Measurements from ENCODE around the gene TENT5C.
A peak's percentile ranks its signal among the peaks of the same experiment; 100 is the strongest.

Gene TENT5C

GRCh38 chr1:117631359-117632160 is 25.7 kb downstream of the TENT5C start:
- Histone ChIP-seq H3K27ac (no peak overlapping the region), H3K9me3 (ENCODE audit: severe bottlenecking) (no peaks in the 10 kb centered on the region), H3K27me3 (ENCODE audit: insufficient read depth, low read depth, severe bottlenecking) (no peaks in the 10 kb centered on the region), H3K36me3 (no peaks in the 10 kb centered on the region), H3K4me3 (ENCODE audit: low read depth, low read length) (no peak overlapping the region)
- TF ChIP-seq CTCF (IDR thresholded peaks at IDR 0.05; ENCODE audit: low read depth, low read length): no peak
- DNase-seq: no peak

- no peak overlapping the region for H3K4me3 ChIP-seq (ENCODE audit: low read depth, low read length)
- TF ChIP-seq CTCF (IDR thresholded peaks at IDR 0.05; ENCODE audit: low read depth, low read length): no peak
- DNase-seq: peak; percentile 45
Measured at GRCh38 chr1:117632269-117633067, 26.6 kb downstream of the TENT5C start.

GRCh38 chr1:117633068-117633345 is 27.2 kb downstream of the TENT5C start:
- DNase-seq: no peak
- no peak overlapping the region for H3K27ac ChIP-seq
- H3K9me3 ChIP-seq (ENCODE audit: severe bottlenecking): no peaks in the 10 kb centered on the region
- H3K27me3 ChIP-seq (ENCODE audit: insufficient read depth, low read depth, severe bottlenecking): no peaks in the 10 kb centered on the region
- TF ChIP-seq CTCF (IDR thresholded peaks at IDR 0.05; ENCODE audit: low read depth, low read length): no peak
- no peaks in the 10 kb centered on the region for H3K36me3 ChIP-seq
- H3K4me3 ChIP-seq (ENCODE audit: low read depth, low read length): no peak overlapping the region

More at GRCh38 chr1:117632269-117633067, 26.6 kb downstream of the TENT5C start:
- Histone ChIP-seq H3K36me3 (no peaks in the 10 kb centered on the region), H3K9me3 (ENCODE audit: severe bottlenecking) (no peaks in the 10 kb centered on the region), H3K27me3 (ENCODE audit: insufficient read depth, low read depth, severe bottlenecking) (no peaks in the 10 kb centered on the region), H3K27ac (no peak overlapping the region)

GRCh38 chr1:117633423-117633822 is 27.6 kb downstream of the TENT5C start:
- no peaks in the 10 kb centered on the region for H3K9me3 ChIP-seq (ENCODE audit: severe bottlenecking)
- TF ChIP-seq CTCF (IDR thresholded peaks at IDR 0.05; ENCODE audit: low read depth, low read length): no peak
- DNase-seq: no peak
- H3K27me3 ChIP-seq (ENCODE audit: insufficient read depth, low read depth, severe bottlenecking): no peaks in the 10 kb centered on the region
- H3K36me3 ChIP-seq: no peaks in the 10 kb centered on the region
- H3K27ac ChIP-seq: no peak overlapping the region
- no peak overlapping the region for H3K4me3 ChIP-seq (ENCODE audit: low read depth, low read length)

GRCh38 chr1:117633936-117634335 is 28.1 kb downstream of the TENT5C start:
- H3K27ac ChIP-seq: no peak overlapping the region

More at GRCh38 chr1:117633936-117634335, 28.1 kb downstream of the TENT5C start:
- Histone ChIP-seq H3K36me3 (no peaks in the 10 kb centered on the region), H3K27me3 (ENCODE audit: insufficient read depth, low read depth, severe bottlenecking) (no peaks in the 10 kb centered on the region), H3K4me3 (ENCODE audit: low read depth, low read length) (no peak overlapping the region), H3K9me3 (ENCODE audit: severe bottlenecking) (no peaks in the 10 kb centered on the region)
- no peak for TF ChIP-seq CTCF (IDR thresholded peaks at IDR 0.05; ENCODE audit: low read depth, low read length)
- no peak for DNase-seq

Data from WERI-Rb-1 (cell line).